IMR-90 (cell line): Measurements from ENCODE around the gene DRC7. TPM values are rescaled to one million over a fixed set of nuclear protein-coding genes. Genes with fewer than 3 reads are reported as not detected.

Experiments
- ATAC-seq: fragments of 200-7000 bp; cut with Tn5 transposase; 2 replicates; pipeline ENCODE4 v1.9.1; 2020; ENCODE audit warnings: low read depth, mild to moderate bottlenecking, moderate library complexity
- BruUV-seq: library from RNA; stranded (reverse); fragments of 400-500 nt; replicated peaks from 2 replicates; lab custom pipeline; 2021; lab: Mats Ljungman, UMichigan
- CTCF ChIA-PET: fragments of 300-600 bp; formaldehyde crosslinking; extraction: SDS; loops from one replicate; lab custom pipeline; 2021; ENCODE audit warnings: antibody characterized with exemption; lab: Yijun Ruan, JAX
- POLR2A ChIA-PET: fragments of 300-600 bp; sonication (Branson Sonifier 250); formaldehyde crosslinking; loops from one replicate; lab custom pipeline; 2022; ENCODE audit warnings: antibody characterized with exemption; ENCODE audit not compliant: unreplicated experiment; lab: Charles Lee
- DNase-seq: peaks from one replicate; pipeline ENCODE4 v3.0.0; 2013
- H2AFZ ChIP-seq: replicated peaks from 2 replicates; pipeline ENCODE3; 2013; ENCODE audit warnings: low read length, mild to moderate bottlenecking; ENCODE audit not compliant: poor library complexity
- H2AK5ac ChIP-seq: 2 replicates; pipeline ENCODE4 v1.6.1; 2013; ENCODE audit warnings: low read depth, low read length, inconsistent platforms
- H2AK9ac ChIP-seq: replicated peaks from 2 replicates; pipeline ENCODE3; 2013; ENCODE audit warnings: mild to moderate bottlenecking, low read depth, low read length, moderate library complexity; ENCODE audit not compliant: poor library complexity
- H2BK120ac ChIP-seq: 2 replicates; pipeline ENCODE4 v1.6.1; 2013; ENCODE audit warnings: low read depth, low read length, inconsistent platforms
- H2BK15ac ChIP-seq: 3 replicates; pipeline ENCODE4 v1.6.1; 2013; ENCODE audit warnings: low read depth, low read length, inconsistent platforms
- H2BK20ac ChIP-seq: 2 replicates; pipeline ENCODE4 v1.6.1; 2013; ENCODE audit warnings: low read depth, mild to moderate bottlenecking, inconsistent platforms, low read length, moderate library complexity
- H2BK5ac ChIP-seq: 2 replicates; pipeline ENCODE4 v1.6.1; 2013; ENCODE audit warnings: mild to moderate bottlenecking, low read depth, low read length, inconsistent platforms; ENCODE audit not compliant: poor library complexity, severe bottlenecking
- H3K14ac ChIP-seq: replicated peaks from 2 replicates; pipeline ENCODE4 v1.6.1; 2013; ENCODE audit warnings: low read depth, low read length, inconsistent platforms
- H3K18ac ChIP-seq: 2 replicates; pipeline ENCODE4 v1.6.1; 2013; ENCODE audit warnings: low read depth, low read length, control low read depth
- H3K23ac ChIP-seq: 2 replicates; pipeline ENCODE4 v1.6.1; 2013; ENCODE audit warnings: low read depth, low read length, inconsistent platforms
- H3K27ac ChIP-seq: 2 replicates; pipeline ENCODE4 v1.5.1; 2013; ENCODE audit warnings: mild to moderate bottlenecking, control low read depth, low read length; ENCODE audit not compliant: insufficient read depth
- H3K27me3 ChIP-seq: 2 replicates; pipeline ENCODE4 v1.6.1; 2013; ENCODE audit warnings: low read length; ENCODE audit not compliant: control insufficient read depth, insufficient read depth
- H3K36me3 ChIP-seq: 2 replicates; pipeline ENCODE4 v1.6.1; 2013; ENCODE audit warnings: low read length, mixed read lengths; ENCODE audit not compliant: control insufficient read depth, insufficient read depth
- H3K4ac ChIP-seq: 2 replicates; pipeline ENCODE4 v1.6.1; 2013; ENCODE audit warnings: low read depth, low read length, inconsistent platforms
- H3K4me1 ChIP-seq: 2 replicates; pipeline ENCODE4 v1.6.1; 2013; ENCODE audit warnings: low read length, mixed read lengths; ENCODE audit not compliant: control insufficient read depth, insufficient read depth
- H3K4me2 ChIP-seq: 2 replicates; pipeline ENCODE4 v1.6.1; 2013; ENCODE audit warnings: low read depth, mild to moderate bottlenecking, control low read depth, low read length, moderate library complexity
- H3K4me3 ChIP-seq: 2 replicates; pipeline ENCODE4 v1.5.1; 2013; ENCODE audit warnings: low read depth, mild to moderate bottlenecking, control low read depth, low read length, moderate library complexity; ENCODE audit not compliant: insufficient read depth
- H3K56ac ChIP-seq: 2 replicates; pipeline ENCODE4 v1.6.1; 2013; ENCODE audit warnings: low read length, inconsistent platforms; ENCODE audit not compliant: insufficient read depth; ENCODE audit errors: extremely low read depth
- H3K79me1 ChIP-seq, 2 experiments: 2 replicates each; pipeline ENCODE4 v1.6.1; 2013; ENCODE audit warnings: low read length in 2 of 2, inconsistent platforms in 1 of 2, low read depth in 1 of 2
- H3K9ac ChIP-seq: 2 replicates; pipeline ENCODE4 v1.6.1; 2013; ENCODE audit warnings: low read depth, low read length, control low read depth
- H3K9me1 ChIP-seq: 2 replicates; pipeline ENCODE4 v1.6.1; 2013; ENCODE audit warnings: low read length, inconsistent platforms; ENCODE audit not compliant: insufficient read depth
- H3K9me3 ChIP-seq: 2 replicates; pipeline ENCODE4 v1.6.1; 2013; ENCODE audit warnings: low read length; ENCODE audit not compliant: control insufficient read depth, insufficient read depth
- H4K20me1 ChIP-seq: 2 replicates; pipeline ENCODE4 v1.6.1; 2013; ENCODE audit warnings: low read length, inconsistent platforms; ENCODE audit not compliant: insufficient read depth
- H4K5ac ChIP-seq: 2 replicates; pipeline ENCODE4 v1.6.1; 2013; ENCODE audit warnings: mild to moderate bottlenecking, low read depth, low read length, control low read depth
- H4K8ac ChIP-seq, 2 experiments: 2 replicates each; pipeline ENCODE4 v1.6.1; 2013; ENCODE audit warnings: low read depth in 2 of 2, low read length in 2 of 2, control low read depth in 1 of 2, inconsistent platforms in 1 of 2
- H4K91ac ChIP-seq: 2 replicates; pipeline ENCODE4 v1.6.1; 2013; ENCODE audit warnings: low read depth, low read length, inconsistent platforms; ENCODE audit not compliant: insufficient read depth
- CEBPB ChIP-seq: IDR thresholded peaks from 2 replicates; pipeline ENCODE4 v1.6.1; 2012; ENCODE audit warnings: low read depth, low read length, improper control_type of control experiment
- FOS ChIP-seq: fragments of 150-350 bp; IDR thresholded peaks from 2 replicates; pipeline ENCODE4 v1.6.1; 2016; ENCODE audit warnings: low read depth, low read length
- MAFK ChIP-seq: IDR thresholded peaks from 2 replicates; pipeline ENCODE4 v1.6.1; 2012; ENCODE audit warnings: low read depth, low read length, improper control_type of control experiment
- NFE2L2 ChIP-seq: fragments of 150-350 bp; IDR thresholded peaks from 2 replicates; pipeline ENCODE4 v1.6.1; 2016; ENCODE audit warnings: low read depth, mild to moderate bottlenecking, low read length
- SMC3 ChIP-seq: fragments of 150-350 bp; IDR thresholded peaks from 2 replicates; pipeline ENCODE4 v1.6.1; 2016; ENCODE audit warnings: low read depth, mild to moderate bottlenecking, antibody characterized with exemption, low read length, moderate library complexity
- WGBS, 2 experiments: methylation state at CpG; one replicate each; pipeline versions ENCODE4 v1.1.5 to v1.1.7; 2013; ENCODE audit warnings: missing lambda C conversion rate in 2 of 2; ENCODE audit not compliant: insufficient read length in 1 of 2; ENCODE audit errors: extremely low coverage in 2 of 2; 5-methylcytosine and 5-hydroxymethylcytosine counted together
- dilution Hi-C: fragments of 300-500 bp; cut with HindIII; formaldehyde crosslinking; loops from one replicate; pipeline ENCODE4 v1.14.3; 2018; ENCODE audit warnings: low sequenced_read_pairs; ENCODE audit not compliant: unreplicated experiment
- in situ Hi-C: fragments of 300-500 bp; cut with MboI; formaldehyde crosslinking; loops from 3 replicates; pipeline ENCODE4 v1.14.3; 2019; ENCODE audit warnings: low sequenced_read_pairs, inconsistent platforms, mixed read lengths
- intact Hi-C: fragments of 100-400 bp; cut with micrococcal nuclease; formaldehyde crosslinking; loops from 2 replicates; pipeline ENCODE4 v1.10.0; 2022
- polyA plus RNA-seq, 3 experiments: library from polyadenylated mRNA; depleted of rRNA; stranded (reverse); fragments of >200 nt; gene quantifications; 2 replicates each; pipeline ENCODE4 v1.2.3, GENCODE V29; 2012; ENCODE audit warnings: low replicate concordance in 1 of 3
- total RNA-seq: library from RNA; depleted of rRNA; stranded (reverse); fragments of >200 nt; gene quantifications from 2 replicates; pipeline ENCODE4 v1.2.3, GENCODE V29; 2012
- TF ChIP-seq, protein P1 (sequence below): conservative IDR thresholded peaks from 2 replicates; pipeline ENCODE4 v1.5.1; 2012; ENCODE audit warnings: mild to moderate bottlenecking, low read depth, low read length, improper control_type of control experiment

The DRC7 gene
- total and polyA plus RNA-seq, 2 of the 4 experiments (the other 2 are of a cell fraction), result not detected

DNA sequence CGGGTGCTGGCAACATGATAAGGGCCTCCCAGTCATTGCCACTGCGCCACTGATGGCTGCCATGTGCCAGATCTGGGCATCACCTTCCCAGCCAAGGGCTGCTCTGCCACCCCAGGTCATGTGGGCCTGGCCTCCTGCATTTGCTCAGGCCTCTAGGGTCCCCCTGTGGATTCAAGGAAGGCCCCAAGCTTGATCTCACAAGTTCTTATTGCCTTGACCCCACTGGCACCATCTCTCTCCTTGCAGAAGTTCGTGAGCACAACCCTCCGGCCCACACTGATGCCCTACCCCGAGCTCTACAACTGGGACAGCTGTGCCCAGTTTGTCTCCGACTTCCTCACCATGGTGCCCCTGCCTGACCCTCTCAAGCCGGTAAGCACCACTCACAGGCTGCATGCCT lies 5.3 kb downstream of the DRC7 start:
- Histone ChIP-seq H2BK120ac (no peak overlapping the region), H4K20me1 (no peaks in the 10 kb centered on the region), H3K4ac (no peak overlapping the region), H2AFZ (no peak overlapping the region), H4K8ac (no peak overlapping the region), H3K27me3 (peaks cover 53% of the 10 kb centered on the region), H3K4me1 (no peaks in the 10 kb centered on the region), H3K18ac (no peak overlapping the region), H2BK20ac (no peak overlapping the region), H3K4me3 (no peak overlapping the region), H2BK5ac (no peak overlapping the region), H4K5ac (no peak overlapping the region), H3K9ac (no peak overlapping the region), H3K36me3 (no peaks in the 10 kb centered on the region), H3K56ac (no peak overlapping the region), H4K91ac (no peak overlapping the region), H3K14ac (no peak overlapping the region), H3K9me1 (no peaks in the 10 kb centered on the region), H3K23ac (no peak overlapping the region), H3K9me3 (no peaks in the 10 kb centered on the region), H2AK9ac (no peak overlapping the region), H2AK5ac (no peak overlapping the region), H3K79me1 (no peaks in the 10 kb centered on the region), H3K27ac (no peak overlapping the region), H2BK15ac (no peak overlapping the region), H3K4me2 (no peak overlapping the region)
- WGBS, 2 experiments, result 68% methylated on average over 6 of the region's 7 CpGs; no CpG with 5 or more reads in 1 of the 2 experiments
- ATAC-seq (no peak), DNase-seq (no peak)
- ChIA-PET CTCF (no interaction called here), POLR2A (no interaction called here)
- in situ Hi-C loops (no loop called here), dilution Hi-C loops (no loop called here), intact Hi-C loops (no loop called here)
- BruUV-seq, result no TSS peak
- TF ChIP-seq MAFK (no peak), SMC3 (no peak), NFE2L2 (no peak), FOS (no peak), CEBPB (no peak)
- TF ChIP-seq, protein P1, sequence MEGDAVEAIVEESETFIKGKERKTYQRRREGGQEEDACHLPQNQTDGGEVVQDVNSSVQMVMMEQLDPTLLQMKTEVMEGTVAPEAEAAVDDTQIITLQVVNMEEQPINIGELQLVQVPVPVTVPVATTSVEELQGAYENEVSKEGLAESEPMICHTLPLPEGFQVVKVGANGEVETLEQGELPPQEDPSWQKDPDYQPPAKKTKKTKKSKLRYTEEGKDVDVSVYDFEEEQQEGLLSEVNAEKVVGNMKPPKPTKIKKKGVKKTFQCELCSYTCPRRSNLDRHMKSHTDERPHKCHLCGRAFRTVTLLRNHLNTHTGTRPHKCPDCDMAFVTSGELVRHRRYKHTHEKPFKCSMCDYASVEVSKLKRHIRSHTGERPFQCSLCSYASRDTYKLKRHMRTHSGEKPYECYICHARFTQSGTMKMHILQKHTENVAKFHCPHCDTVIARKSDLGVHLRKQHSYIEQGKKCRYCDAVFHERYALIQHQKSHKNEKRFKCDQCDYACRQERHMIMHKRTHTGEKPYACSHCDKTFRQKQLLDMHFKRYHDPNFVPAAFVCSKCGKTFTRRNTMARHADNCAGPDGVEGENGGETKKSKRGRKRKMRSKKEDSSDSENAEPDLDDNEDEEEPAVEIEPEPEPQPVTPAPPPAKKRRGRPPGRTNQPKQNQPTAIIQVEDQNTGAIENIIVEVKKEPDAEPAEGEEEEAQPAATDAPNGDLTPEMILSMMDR, result no peak
